ENCODE measurements around the gene PDE4B. TPM values are rescaled to one million over a fixed set of nuclear protein-coding genes. Genes with fewer than 3 reads are reported as not detected.

PDE4B gene
- polyA plus RNA-seq, result 9.3 TPM
- long read RNA-seq, donor 1, result 0 reads
- long read RNA-seq, donor 2, result 0 reads
- long read RNA-seq, donor 3, result 0 reads
- long read RNA-seq, donor 4, result 0 reads
- long read RNA-seq, donor 5, result 0 reads
- long read RNA-seq, donor 6, partial matches to known transcripts, result 0 of 3 reads
- long read RNA-seq, donor 6, other reads (novel, unspliced or antisense), result 0 of 3 reads
- long read RNA-seq, donor 7, result 0 reads
- long read RNA-seq, donor 8, partial matches to known transcripts, result 0 of 3 reads
- long read RNA-seq, donor 8, other reads (novel, unspliced or antisense), result 0 of 3 reads
- long read RNA-seq, donor 9, result 0 reads
- long read RNA-seq, donor 10, partial matches to known transcripts, result 0 of 2 reads
- long read RNA-seq, donor 10, other reads (novel, unspliced or antisense), result 0 of 2 reads
- long read RNA-seq, donor 11, partial matches to known transcripts, result 0 of 1 reads
- long read RNA-seq, donor 11, other reads (novel, unspliced or antisense), result 0 of 1 reads

- H3K36me3 ChIP-seq (ENCODE audit: control insufficient read depth, insufficient read depth, low read length), result no peaks in the 10 kb centered on the region
- H3K27ac ChIP-seq (ENCODE audit: low read length), result no peak within 1 kb of the TSS
- DNase-seq, result peak in 1 of 2 donors; percentile 11
- WGBS (ENCODE audit: insufficient coverage, low lambda C conversion rate), result no CpG with 5 or more reads among the region's 67 CpGs
- H3K9me3 ChIP-seq (ENCODE audit: control insufficient read depth, low read depth, low read length), result no peaks in the 10 kb centered on the region
- H3K4me3 ChIP-seq (ENCODE audit: low read length), result peak within 1 kb of the TSS; percentile 15
- peaks cover 41% of the 10 kb centered on the region for H3K27me3 ChIP-seq (ENCODE audit: control insufficient read depth, insufficient read depth, low read length)
- H3K4me1 ChIP-seq (ENCODE audit: control insufficient read depth, insufficient read depth, low read length), result peaks cover 3% of the 10 kb centered on the region
Measured at GRCh38 chr1:65792669-65793358, at the start of gene PDE4B. Gene PDE4B (plus strand): TSS chr1:65792895.

GRCh38 chr1:65744731-65745130 lies 48.0 kb upstream of the PDE4B start:
- no peaks in the 10 kb centered on the region for H3K4me1 ChIP-seq (ENCODE audit: control insufficient read depth, insufficient read depth, low read length)
- no CpG with 5 or more reads among the region's 1 CpG for WGBS (ENCODE audit: insufficient coverage, low lambda C conversion rate)
- no peaks in the 10 kb centered on the region for H3K27me3 ChIP-seq (ENCODE audit: control insufficient read depth, insufficient read depth, low read length)
- no peak for DNase-seq
- no peak overlapping the region for H3K4me3 ChIP-seq (ENCODE audit: low read length)
- peaks cover 4% of the 10 kb centered on the region for H3K9me3 ChIP-seq (ENCODE audit: control insufficient read depth, low read depth, low read length)
- no peak overlapping the region for H3K27ac ChIP-seq (ENCODE audit: low read length)
- no peaks in the 10 kb centered on the region for H3K36me3 ChIP-seq (ENCODE audit: control insufficient read depth, insufficient read depth, low read length)

GRCh38 chr1:65751961-65752360 lies 40.7 kb upstream of the PDE4B start:
- Histone ChIP-seq H3K9me3 (ENCODE audit: control insufficient read depth, low read depth, low read length) (no peaks in the 10 kb centered on the region), H3K27ac (ENCODE audit: low read length) (no peak overlapping the region), H3K36me3 (ENCODE audit: control insufficient read depth, insufficient read depth, low read length) (no peaks in the 10 kb centered on the region), H3K4me1 (ENCODE audit: control insufficient read depth, insufficient read depth, low read length) (no peaks in the 10 kb centered on the region), H3K4me3 (ENCODE audit: low read length) (no peak overlapping the region), H3K27me3 (ENCODE audit: control insufficient read depth, insufficient read depth, low read length) (no peaks in the 10 kb centered on the region)
- DNase-seq, result no peak
- no CpG with 5 or more reads among the region's 3 CpGs for WGBS (ENCODE audit: insufficient coverage, low lambda C conversion rate)

DNA sequence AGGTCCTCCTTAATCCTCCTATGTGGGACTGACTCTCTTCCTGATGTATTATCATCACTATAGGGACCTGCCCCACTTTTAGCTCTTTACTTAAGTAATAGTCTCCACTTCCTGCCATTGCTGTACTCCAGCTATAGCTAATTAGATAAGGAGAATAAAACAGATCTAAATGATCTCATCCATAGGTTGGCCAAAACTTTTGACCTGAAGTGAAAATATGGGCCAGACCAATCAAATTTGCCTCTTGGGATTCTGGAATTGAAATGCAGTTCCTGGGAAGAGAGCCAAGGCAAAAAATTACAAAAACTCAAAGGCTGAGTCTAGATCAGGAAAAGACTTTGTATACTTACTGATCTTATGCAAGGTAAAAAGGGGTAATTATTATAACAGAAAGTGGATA lies 36.1 kb upstream of the PDE4B start:
- no peaks in the 10 kb centered on the region for H3K27me3 ChIP-seq (ENCODE audit: control insufficient read depth, insufficient read depth, low read length)
- no peaks in the 10 kb centered on the region for H3K4me1 ChIP-seq (ENCODE audit: control insufficient read depth, insufficient read depth, low read length)
- no peaks in the 10 kb centered on the region for H3K36me3 ChIP-seq (ENCODE audit: control insufficient read depth, insufficient read depth, low read length)
- DNase-seq, result no peak
- no peak overlapping the region for H3K27ac ChIP-seq (ENCODE audit: low read length)
- H3K9me3 ChIP-seq (ENCODE audit: control insufficient read depth, low read depth, low read length), result no peaks in the 10 kb centered on the region
- no peak overlapping the region for H3K4me3 ChIP-seq (ENCODE audit: low read length)

GRCh38 chr1:65757531-65757930 lies 35.2 kb upstream of the PDE4B start:
- Histone ChIP-seq H3K27ac (ENCODE audit: low read length) (no peak overlapping the region), H3K9me3 (ENCODE audit: control insufficient read depth, low read depth, low read length) (no peaks in the 10 kb centered on the region), H3K36me3 (ENCODE audit: control insufficient read depth, insufficient read depth, low read length) (no peaks in the 10 kb centered on the region), H3K4me1 (ENCODE audit: control insufficient read depth, insufficient read depth, low read length) (no peaks in the 10 kb centered on the region), H3K4me3 (ENCODE audit: low read length) (no peak overlapping the region), H3K27me3 (ENCODE audit: control insufficient read depth, insufficient read depth, low read length) (no peaks in the 10 kb centered on the region)
- WGBS (ENCODE audit: insufficient coverage, low lambda C conversion rate), result no CpG with 5 or more reads among the region's 1 CpG
- no peak for DNase-seq

- H3K4me1 ChIP-seq (ENCODE audit: control insufficient read depth, insufficient read depth, low read length), result no peaks in the 10 kb centered on the region
- no peaks in the 10 kb centered on the region for H3K9me3 ChIP-seq (ENCODE audit: control insufficient read depth, low read depth, low read length)
- H3K27ac ChIP-seq (ENCODE audit: low read length), result no peak overlapping the region
- no peaks in the 10 kb centered on the region for H3K27me3 ChIP-seq (ENCODE audit: control insufficient read depth, insufficient read depth, low read length)
- no peaks in the 10 kb centered on the region for H3K36me3 ChIP-seq (ENCODE audit: control insufficient read depth, insufficient read depth, low read length)
- H3K4me3 ChIP-seq (ENCODE audit: low read length), result no peak overlapping the region
- DNase-seq, result peak; percentile 7 to 42
Measured at GRCh38 chr1:65758128-65758527, 34.6 kb upstream of the PDE4B start.

GRCh38 chr1:65759516-65759915 lies 33.2 kb upstream of the PDE4B start:
- no CpG with 5 or more reads among the region's 1 CpG for WGBS (ENCODE audit: insufficient coverage, low lambda C conversion rate)
- no peak for DNase-seq
- Histone ChIP-seq H3K4me3 (ENCODE audit: low read length) (no peak overlapping the region), H3K27ac (ENCODE audit: low read length) (no peak overlapping the region), H3K27me3 (ENCODE audit: control insufficient read depth, insufficient read depth, low read length) (no peaks in the 10 kb centered on the region), H3K4me1 (ENCODE audit: control insufficient read depth, insufficient read depth, low read length) (no peaks in the 10 kb centered on the region), H3K36me3 (ENCODE audit: control insufficient read depth, insufficient read depth, low read length) (no peaks in the 10 kb centered on the region), H3K9me3 (ENCODE audit: control insufficient read depth, low read depth, low read length) (no peaks in the 10 kb centered on the region)

DNA sequence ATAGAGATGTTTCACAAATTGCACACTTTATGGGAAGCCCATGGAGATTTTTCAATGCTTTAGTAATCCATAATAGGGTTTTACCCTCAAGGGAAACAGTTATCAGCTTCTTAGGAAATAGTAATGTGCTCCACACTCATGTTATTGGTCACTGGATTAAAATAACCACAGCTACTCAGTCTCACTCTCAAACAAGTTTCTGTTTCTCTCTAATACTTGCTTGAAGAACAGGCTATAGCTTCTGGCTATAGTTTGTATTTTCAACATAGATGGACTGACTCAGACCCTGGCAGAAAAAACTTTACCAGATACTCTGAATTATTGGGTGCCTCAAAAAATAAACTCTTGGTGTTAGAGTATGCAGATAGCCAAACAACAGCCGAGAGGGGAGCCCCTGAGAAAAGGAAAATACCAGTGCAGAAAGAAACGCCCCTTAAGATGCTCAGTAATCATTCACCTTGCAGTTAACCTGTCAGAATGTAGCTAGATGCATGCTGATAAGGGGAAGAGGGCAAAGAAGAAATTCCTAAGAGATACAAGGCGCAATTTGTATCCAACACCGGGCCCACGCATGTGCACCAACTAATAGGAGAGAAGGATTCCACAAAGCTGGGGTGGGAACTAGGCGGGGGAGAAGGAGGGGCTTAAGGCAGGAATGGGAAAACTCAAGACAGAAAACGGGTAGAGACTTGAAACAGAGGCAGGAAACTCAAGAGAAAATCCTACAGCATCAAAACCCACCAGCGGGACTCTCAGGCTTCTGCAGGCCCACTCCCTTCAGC lies 30.4 kb upstream of the PDE4B start:
- no peaks in the 10 kb centered on the region for H3K4me1 ChIP-seq (ENCODE audit: control insufficient read depth, insufficient read depth, low read length)
- no peaks in the 10 kb centered on the region for H3K36me3 ChIP-seq (ENCODE audit: control insufficient read depth, insufficient read depth, low read length)
- no peaks in the 10 kb centered on the region for H3K9me3 ChIP-seq (ENCODE audit: control insufficient read depth, low read depth, low read length)
- H3K27me3 ChIP-seq (ENCODE audit: control insufficient read depth, insufficient read depth, low read length), result no peaks in the 10 kb centered on the region
- no peak overlapping the region for H3K4me3 ChIP-seq (ENCODE audit: low read length)
- 25% methylated on average over 4 of the region's 8 CpGs for WGBS (ENCODE audit: insufficient coverage, low lambda C conversion rate)
- DNase-seq, result no peak
- no peak overlapping the region for H3K27ac ChIP-seq (ENCODE audit: low read length)

- DNase-seq, result no peak
- Histone ChIP-seq H3K27me3 (ENCODE audit: control insufficient read depth, insufficient read depth, low read length) (no peaks in the 10 kb centered on the region), H3K9me3 (ENCODE audit: control insufficient read depth, low read depth, low read length) (no peaks in the 10 kb centered on the region), H3K4me3 (ENCODE audit: low read length) (no peak overlapping the region), H3K27ac (ENCODE audit: low read length) (no peak overlapping the region), H3K4me1 (ENCODE audit: control insufficient read depth, insufficient read depth, low read length) (no peaks in the 10 kb centered on the region), H3K36me3 (ENCODE audit: control insufficient read depth, insufficient read depth, low read length) (no peaks in the 10 kb centered on the region)
Measured at GRCh38 chr1:65764052-65764451, 28.6 kb upstream of the PDE4B start.

- Histone ChIP-seq H3K27ac (ENCODE audit: low read length) (no peak overlapping the region), H3K27me3 (ENCODE audit: control insufficient read depth, insufficient read depth, low read length) (no peaks in the 10 kb centered on the region), H3K4me1 (ENCODE audit: control insufficient read depth, insufficient read depth, low read length) (no peaks in the 10 kb centered on the region), H3K36me3 (ENCODE audit: control insufficient read depth, insufficient read depth, low read length) (no peaks in the 10 kb centered on the region), H3K4me3 (ENCODE audit: low read length) (no peak overlapping the region), H3K9me3 (ENCODE audit: control insufficient read depth, low read depth, low read length) (no peaks in the 10 kb centered on the region)
- no CpG with 5 or more reads among the region's 4 CpGs for WGBS (ENCODE audit: insufficient coverage, low lambda C conversion rate)
- DNase-seq, result no peak
Measured at GRCh38 chr1:65765631-65766030, 27.1 kb upstream of the PDE4B start.
